Keratinocyte (primary cell): ENCODE results near the gene SCTR. TPM values are rescaled to one million over a fixed set of nuclear protein-coding genes. Genes with fewer than 3 reads are reported as not detected.

Source experiments
- DNase-seq: peaks from one replicate; pipeline ENCODE4 v3.0.0-alpha.2; 2011; ENCODE audit warnings: low read depth, missing footprints, low spot score
- FAIRE-seq: peaks from 2 replicates; lab custom pipeline; 2011; peaks lifted over from hg19 to GRCh38; lab: Jason Lieb, UNC
- H2AFZ ChIP-seq: 2 replicates; pipeline ENCODE4 v1.6.0; 2012; ENCODE audit warnings: low read length, control low read depth, inconsistent platforms; ENCODE audit not compliant: control insufficient read depth
- H3K27ac ChIP-seq: 2 replicates; pipeline ENCODE4 v1.5.1; 2011; ENCODE audit warnings: low read length; ENCODE audit not compliant: control insufficient read depth, insufficient read depth
- H3K27me3 ChIP-seq: 3 replicates; pipeline ENCODE4 v1.6.0; 2011; ENCODE audit warnings: low read length; ENCODE audit not compliant: control insufficient read depth, insufficient read depth; ENCODE audit errors: extremely low read depth
- H3K36me3 ChIP-seq, 2 experiments: 2 replicates in 1 of 2; 3 replicates in 1 of 2; pipeline ENCODE4 v1.5.1; 2011; ENCODE audit warnings: low read length in 2 of 2, mild to moderate bottlenecking in 1 of 2; ENCODE audit not compliant: control insufficient read depth in 2 of 2, insufficient read depth in 2 of 2; ENCODE audit errors: extremely low read depth in 1 of 2
- H3K4me1 ChIP-seq: 3 replicates; pipeline ENCODE4 v1.5.1; 2011; ENCODE audit warnings: low read length; ENCODE audit not compliant: control insufficient read depth, insufficient read depth; ENCODE audit errors: extremely low read depth
- H3K4me2 ChIP-seq: 3 replicates; pipeline ENCODE4 v1.6.0; 2011; ENCODE audit warnings: low read depth, low read length; ENCODE audit not compliant: control insufficient read depth, insufficient read depth; ENCODE audit errors: extremely low read depth
- H3K4me3 ChIP-seq, 3 experiments: fragments of 200-600 bp in 1 of 3; sonication (generic) in 1 of 3; 2 replicates in 2 of 3; 3 replicates in 1 of 3; pipeline ENCODE4 v1.5.1; 2011 to 2016; ENCODE audit warnings: low read length in 3 of 3, mild to moderate bottlenecking in 3 of 3, control low read depth in 2 of 3, inconsistent platforms in 1 of 3, low read depth in 1 of 3, mixed read lengths in 1 of 3, mixed run types in 1 of 3, moderate library complexity in 1 of 3; ENCODE audit not compliant: control insufficient read depth in 2 of 3, insufficient read depth in 2 of 3; ENCODE audit errors: extremely low read depth in 1 of 3
- H3K79me2 ChIP-seq: 2 replicates; pipeline ENCODE4 v1.6.0; 2012; ENCODE audit warnings: low read length; ENCODE audit not compliant: control insufficient read depth, insufficient read depth
- H3K9ac ChIP-seq: 3 replicates; pipeline ENCODE4 v1.6.0; 2011; ENCODE audit warnings: low read length; ENCODE audit not compliant: control insufficient read depth, insufficient read depth; ENCODE audit errors: extremely low read depth
- H3K9me1 ChIP-seq: 3 replicates; pipeline ENCODE4 v1.6.0; 2011; ENCODE audit warnings: low read length; ENCODE audit not compliant: control insufficient read depth, insufficient read depth; ENCODE audit errors: extremely low read depth
- H3K9me3 ChIP-seq: 2 replicates; pipeline ENCODE4 v1.5.1; 2012; ENCODE audit warnings: low read depth, low read length; ENCODE audit not compliant: control insufficient read depth
- H4K20me1 ChIP-seq: 3 replicates; pipeline ENCODE4 v1.6.0; 2011; ENCODE audit warnings: low read length; ENCODE audit not compliant: control insufficient read depth, insufficient read depth; ENCODE audit errors: extremely low read depth
- CTCF ChIP-seq, 3 experiments: IDR thresholded peaks in 1 of 3; conservative IDR thresholded peaks in 1 of 3; optimal IDR thresholded peaks in 1 of 3; 2 replicates in 2 of 3; 3 replicates in 1 of 3; pipeline versions ENCODE3 to v1.5.1; 2011; ENCODE audit warnings: low read length in 3 of 3, mild to moderate bottlenecking in 3 of 3, moderate library complexity in 2 of 3, control low read depth in 1 of 3, inconsistent platforms in 1 of 3; ENCODE audit not compliant: insufficient read depth in 2 of 3; ENCODE audit errors: extremely low read depth in 1 of 3
- EZH2 ChIP-seq: IDR thresholded peaks from one replicate; pipeline ENCODE4 v1.6.1; 2012; ENCODE audit warnings: inconsistent platforms, mild to moderate bottlenecking, low read length, moderate library complexity
- dilution Hi-C: fragments of 300-500 bp; cut with MboI; formaldehyde crosslinking; loops from one replicate; pipeline ENCODE4 v1.7.0; 2020; ENCODE audit warnings: low sequenced_read_pairs; ENCODE audit not compliant: extremely low pct_ligation_motif_present
- polyA plus RNA-seq, 5 experiments: library from polyadenylated mRNA; depleted of rRNA in 3 of 5; stranded (reverse) in 3 of 5; stranded (forward) in 1 of 5; unstranded in 1 of 5; fragments of >200 nt; gene quantifications; 1 replicate in 1 of 5; 2 replicates in 3 of 5; 3 replicates in 1 of 5; pipeline versions ENCODE4 v1.2.1 to v1.2.3, GENCODE V29; 2011 to 2012; ENCODE audit warnings: missing spikeins in 2 of 5, low read depth in 1 of 5, low replicate concordance in 1 of 5

SCTR gene
- polyA plus RNA-seq, 1 donor (not counting 4 experiments of a cell fraction or from before 2014, with no cell fraction given), result not detected

GRCh38 chr2:119486886-119487285, 37.4 kb downstream of the SCTR start:
- no peak overlapping the region for H3K4me2 ChIP-seq
- H3K9ac ChIP-seq, result no peak overlapping the region
- no peaks in the 10 kb centered on the region for H4K20me1 ChIP-seq
- H3K4me3 ChIP-seq, result no peak overlapping the region
- TF ChIP-seq EZH2 (no peak), CTCF (optimal IDR thresholded peaks at IDR 0.05 in 1 of 3, IDR thresholded peaks at IDR 0.05 in 1 of 3, conservative IDR thresholded peaks at IDR 0.05 in 1 of 3; ENCODE audit: extremely low read depth in 1 of 3, insufficient read depth in 2 of 3, low read length in 3 of 3) (no peak)
- no peak overlapping the region for H2AFZ ChIP-seq
- dilution Hi-C loops, result no loop called here
- peaks cover 9% of the 10 kb centered on the region for H3K4me1 ChIP-seq
- no peaks in the 10 kb centered on the region for H3K9me1 ChIP-seq
- DNase-seq (no peak), FAIRE-seq (no peak)
- H3K27ac ChIP-seq, result no peak overlapping the region
- no peaks in the 10 kb centered on the region for H3K9me3 ChIP-seq
- H3K27me3 ChIP-seq, result no peaks in the 10 kb centered on the region
- no peaks in the 10 kb centered on the region for H3K79me2 ChIP-seq
- no peaks in the 10 kb centered on the region for H3K36me3 ChIP-seq

GRCh38 chr2:119486196-119486827, 38.0 kb downstream of the SCTR start:
- no peaks in the 10 kb centered on the region for H3K36me3 ChIP-seq
- H4K20me1 ChIP-seq, result no peaks in the 10 kb centered on the region
- H3K9ac ChIP-seq, result no peak overlapping the region
- dilution Hi-C loops, result no loop called here
- no peak overlapping the region for H2AFZ ChIP-seq
- H3K27ac ChIP-seq, result no peak overlapping the region
- no peak for FAIRE-seq
- H3K9me3 ChIP-seq, result no peaks in the 10 kb centered on the region
- no peak for DNase-seq
- no peak overlapping the region for H3K4me3 ChIP-seq
- H3K79me2 ChIP-seq, result no peaks in the 10 kb centered on the region
- H3K9me1 ChIP-seq, result no peaks in the 10 kb centered on the region
- H3K4me2 ChIP-seq, result no peak overlapping the region
- TF ChIP-seq EZH2 (no peak), CTCF (optimal IDR thresholded peaks at IDR 0.05 in 1 of 3, IDR thresholded peaks at IDR 0.05 in 1 of 3, conservative IDR thresholded peaks at IDR 0.05 in 1 of 3; ENCODE audit: extremely low read depth in 1 of 3, insufficient read depth in 2 of 3, low read length in 3 of 3) (no peak)
- peaks cover 5% of the 10 kb centered on the region for H3K4me1 ChIP-seq
- H3K27me3 ChIP-seq, result no peaks in the 10 kb centered on the region
